BLaER1 treated with 17β-estradiol and CSF1 and Interleukin-3, amounts not matched to agents 10 nM and 100 nM (cell line): ENCODE measurements around the gene SAMD3.
"Not testable (repeated sequence)": the region's sequence is repeated elsewhere in the genome, so short reads cannot be mapped to it uniquely, and the experiment has no call there.

Experiments used
- H3K27ac ChIP-seq, 11 experiments: shearing (Covaris generic); formaldehyde crosslinking; 2 replicates each; pipeline ENCODE4 v1.8.1; 2022
- H3K27me3 ChIP-seq, 11 experiments: shearing (Covaris generic); formaldehyde crosslinking; 2 replicates each; pipeline ENCODE4 v1.8.1; 2022
- H3K36me3 ChIP-seq, 11 experiments: shearing (Covaris generic); formaldehyde crosslinking; 2 replicates each; pipeline ENCODE4 v1.8.1; 2022
- H3K4me1 ChIP-seq, 10 experiments: shearing (Covaris generic); formaldehyde crosslinking; 2 replicates each; pipeline ENCODE4 v1.8.1; 2022
- H3K4me2 ChIP-seq, 11 experiments: shearing (Covaris generic); formaldehyde crosslinking; 2 replicates each; pipeline ENCODE4 v1.8.1; 2022
- H3K4me3 ChIP-seq, 10 experiments: shearing (Covaris generic); formaldehyde crosslinking; 2 replicates each; pipeline ENCODE4 v1.8.1; 2022
- H3K9ac ChIP-seq, 11 experiments: shearing (Covaris generic); formaldehyde crosslinking; 2 replicates each; pipeline ENCODE4 v1.8.1; 2022
- H3K9me3 ChIP-seq, 11 experiments: shearing (Covaris generic); formaldehyde crosslinking; replicated peaks in 1 of 11; 2 replicates each; pipeline ENCODE4 v1.8.1; 2022
- H4K20me1 ChIP-seq, 11 experiments: shearing (Covaris generic); formaldehyde crosslinking; 2 replicates each; pipeline ENCODE4 v1.8.1; 2022
- Cebpa-rat ChIP-seq, 11 experiments: shearing (Covaris generic); IDR thresholded peaks; 2 replicates each; pipeline ENCODE4 v1.8.1; 2022

The SAMD3 gene

DNA sequence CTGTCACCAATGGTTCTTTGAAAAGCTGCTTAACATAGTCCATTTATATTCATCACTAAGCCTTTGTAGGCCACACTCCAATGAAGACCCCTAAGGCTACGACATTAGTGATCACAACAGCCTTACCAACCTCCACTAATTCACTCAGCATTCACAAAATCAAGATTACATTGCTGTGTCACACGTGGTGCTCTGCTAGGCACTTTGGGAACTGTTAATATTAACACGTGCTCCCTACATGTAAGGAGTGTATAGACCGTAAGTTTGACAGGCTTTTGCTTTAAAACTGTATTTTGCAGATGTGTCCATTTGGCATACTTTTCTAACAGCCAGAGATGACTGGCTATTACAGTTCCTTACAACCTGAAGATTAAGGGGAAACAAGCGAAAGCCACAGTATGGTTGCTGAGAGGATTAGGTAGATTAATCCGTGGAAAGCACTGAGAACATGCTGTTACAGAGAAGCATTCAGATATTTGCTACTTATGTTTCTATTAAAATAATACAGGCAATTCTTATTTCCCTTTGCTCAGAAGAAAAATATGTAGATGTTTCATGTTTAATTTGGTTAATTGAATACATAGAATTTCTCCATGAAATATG lies 69.7 kb downstream of the SAMD3 start:
- Histone ChIP-seq H3K27ac (no peak overlapping the region), H3K9ac (no peak overlapping the region), H3K36me3 (peaks cover 0 to 15% (median 3%) of the 10 kb centered on the region in 11 experiments; a peak in 7 of 22 replicates), H3K4me1 (no peaks in the 10 kb centered on the region), H3K27me3 (no peaks in the 10 kb centered on the region), H3K4me3 (no peak overlapping the region), H3K4me2 (no peak overlapping the region), H3K9me3 (peaks cover 0 to 1% (median 0%) of the 10 kb centered on the region in 11 experiments; a peak in 1 of 22 replicates), H4K20me1 (no peaks in the 10 kb centered on the region)
- no peak for TF ChIP-seq Cebpa-rat (IDR thresholded peaks at IDR 0.05)

DNA sequence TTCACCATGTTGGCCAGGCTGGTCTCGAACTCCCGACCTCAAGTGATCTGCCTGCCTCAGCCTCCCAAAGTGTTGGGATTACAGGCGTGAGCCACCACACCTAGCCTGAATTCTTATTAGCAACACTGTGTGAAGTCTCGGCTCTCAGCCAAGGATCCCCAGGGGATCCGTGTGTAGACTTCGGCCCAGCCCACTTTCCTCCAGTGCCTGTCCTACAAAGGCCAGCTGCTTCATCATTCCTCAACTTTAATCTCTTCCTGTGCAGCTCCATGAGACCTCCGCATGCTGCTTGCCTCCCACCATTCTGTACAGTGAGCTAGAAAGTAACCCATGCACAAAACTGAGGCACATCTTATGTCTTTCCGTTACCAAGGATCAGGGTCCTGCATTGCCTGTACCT lies 71.8 kb downstream of the SAMD3 start:
- H3K36me3 ChIP-seq: peaks cover 0 to 19% (median 7%) of the 10 kb centered on the region in 11 experiments; a peak in 7 of 22 replicates
- no peak overlapping the region for H3K27ac ChIP-seq
- no peaks in the 10 kb centered on the region for H4K20me1 ChIP-seq
- no peak for TF ChIP-seq Cebpa-rat (IDR thresholded peaks at IDR 0.05)
- no peak overlapping the region for H3K4me2 ChIP-seq
- no peaks in the 10 kb centered on the region for H3K27me3 ChIP-seq
- H3K9me3 ChIP-seq: no peaks in the 10 kb centered on the region
- no peak overlapping the region for H3K9ac ChIP-seq
- H3K4me1 ChIP-seq: no peaks in the 10 kb centered on the region
- no peak overlapping the region for H3K4me3 ChIP-seq

DNA sequence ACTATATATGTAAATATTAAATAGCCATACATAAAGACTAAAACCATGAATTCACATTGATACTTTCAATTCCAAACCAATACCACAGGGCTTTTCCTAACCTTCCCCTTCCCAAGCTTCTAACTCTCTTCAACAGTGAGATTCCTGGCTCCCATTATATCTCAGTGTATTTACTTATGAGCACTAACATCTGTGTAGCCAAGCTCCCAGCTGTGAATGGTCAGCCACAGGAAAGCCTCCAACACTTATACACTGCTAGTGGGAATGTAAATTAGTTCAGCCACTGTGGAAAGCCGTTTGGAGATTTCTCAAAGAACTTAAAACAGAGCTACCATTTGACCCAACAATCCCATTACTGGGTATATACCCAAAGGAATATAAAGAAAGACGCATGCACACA lies 73.7 kb downstream of the SAMD3 start:
- not testable (repeated sequence) for H3K9ac ChIP-seq, H3K27ac ChIP-seq, H3K9me3 ChIP-seq, H3K27me3 ChIP-seq, H4K20me1 ChIP-seq, H3K4me1 ChIP-seq, H3K4me3 ChIP-seq, H3K4me2 ChIP-seq
- H3K36me3 ChIP-seq: peaks cover 0 to 25% (median 8%) of the 10 kb centered on the region in 11 experiments; a peak in 11 of 22 replicates

DNA sequence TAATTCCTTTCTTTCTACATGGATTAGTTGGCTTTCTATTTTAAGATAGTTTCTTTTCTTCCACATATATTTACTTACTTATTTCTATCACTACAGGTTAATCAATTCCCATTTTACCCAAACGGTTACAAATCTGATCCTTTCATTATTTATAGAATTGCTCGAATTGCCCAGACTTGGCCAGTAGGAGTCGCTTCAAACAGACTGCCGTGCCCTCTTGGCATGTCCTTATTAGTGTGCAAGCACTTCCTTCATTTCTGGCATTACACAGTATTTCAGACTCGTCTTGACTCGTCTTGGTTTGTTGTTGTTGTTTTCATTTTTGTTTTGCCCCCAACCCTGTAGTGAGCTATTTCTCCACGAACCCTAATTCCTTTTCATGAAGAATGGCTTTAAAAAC lies 74.6 kb downstream of the SAMD3 start:
- H4K20me1 ChIP-seq: no peaks in the 10 kb centered on the region

DNA sequence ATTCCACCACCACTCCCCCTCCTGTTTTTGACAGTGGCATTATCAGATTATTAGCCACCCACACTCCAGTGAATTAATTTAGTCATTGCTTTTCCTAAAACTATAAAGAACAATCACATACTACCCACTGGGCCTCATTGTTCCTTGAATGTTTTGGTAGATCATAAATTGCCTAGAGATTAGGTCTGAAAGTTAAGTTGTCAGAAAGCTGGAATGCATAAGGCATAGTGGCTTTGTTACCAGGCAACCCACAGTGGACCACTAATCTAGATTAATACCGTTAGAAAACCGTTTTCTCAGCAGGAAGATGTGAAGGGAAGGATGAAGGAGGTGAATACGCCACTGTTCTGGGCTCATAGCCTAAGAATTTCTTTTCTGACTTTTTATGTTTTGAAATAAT lies 75.6 kb downstream of the SAMD3 start:
- peaks cover 11 to 44% (median 28%) of the 10 kb centered on the region in 11 experiments; a peak in 18 of 22 replicates for H3K36me3 ChIP-seq
- no peak overlapping the region for H3K27ac ChIP-seq
- TF ChIP-seq Cebpa-rat (IDR thresholded peaks at IDR 0.05): no peak
- no peaks in the 10 kb centered on the region for H4K20me1 ChIP-seq
- H3K9ac ChIP-seq: no peak overlapping the region
- no peaks in the 10 kb centered on the region for H3K9me3 ChIP-seq
- no peaks in the 10 kb centered on the region for H3K27me3 ChIP-seq
- no peaks in the 10 kb centered on the region for H3K4me1 ChIP-seq
- no peak overlapping the region for H3K4me2 ChIP-seq
- H3K4me3 ChIP-seq: no peak overlapping the region

More for the DNA sequence above, 74.6 kb downstream of the SAMD3 start:
- Histone ChIP-seq H3K9ac (no peak overlapping the region), H3K4me3 (no peak overlapping the region), H3K4me1 (no peaks in the 10 kb centered on the region), H3K36me3 (peaks cover 6 to 33% (median 17%) of the 10 kb centered on the region in 11 experiments; a peak in 15 of 22 replicates), H3K4me2 (no peak overlapping the region), H3K27me3 (no peaks in the 10 kb centered on the region), H3K27ac (no peak overlapping the region), H3K9me3 (no peaks in the 10 kb centered on the region)
- no peak for TF ChIP-seq Cebpa-rat (IDR thresholded peaks at IDR 0.05)

DNA sequence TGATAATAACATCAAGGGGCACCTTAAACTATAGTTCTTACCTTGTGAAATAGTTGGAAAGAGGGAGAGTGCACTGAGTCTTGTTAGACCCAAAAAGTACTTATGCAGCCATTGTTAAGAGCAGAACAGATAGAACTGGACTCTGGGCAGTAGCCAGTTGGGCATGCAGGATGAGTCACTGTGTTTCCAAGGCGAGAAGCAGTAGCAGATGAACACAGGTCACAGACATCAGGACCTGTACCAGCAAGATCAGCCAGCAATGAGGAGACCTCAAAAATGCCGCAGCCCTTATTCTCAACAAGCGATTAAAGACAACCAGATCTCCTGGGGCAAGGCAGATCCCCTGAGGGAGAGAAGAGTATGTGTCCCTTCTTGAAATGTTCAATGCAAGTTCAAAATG lies 79.0 kb downstream of the SAMD3 start:
- peaks cover 27 to 75% (median 46%) of the 10 kb centered on the region in 11 experiments; a peak in 21 of 22 replicates for H3K36me3 ChIP-seq
- TF ChIP-seq Cebpa-rat (IDR thresholded peaks at IDR 0.05): no peak
- peaks cover 0 to 8% (median 0%) of the 10 kb centered on the region in 10 experiments; a peak in 3 of 20 replicates for H3K4me1 ChIP-seq
- no peak overlapping the region for H3K9ac ChIP-seq
- H3K4me2 ChIP-seq: no peak overlapping the region
- no peaks in the 10 kb centered on the region for H4K20me1 ChIP-seq
- H3K4me3 ChIP-seq: no peak overlapping the region
- H3K27ac ChIP-seq: no peak overlapping the region
- no peaks in the 10 kb centered on the region for H3K9me3 ChIP-seq
- H3K27me3 ChIP-seq: no peaks in the 10 kb centered on the region

DNA sequence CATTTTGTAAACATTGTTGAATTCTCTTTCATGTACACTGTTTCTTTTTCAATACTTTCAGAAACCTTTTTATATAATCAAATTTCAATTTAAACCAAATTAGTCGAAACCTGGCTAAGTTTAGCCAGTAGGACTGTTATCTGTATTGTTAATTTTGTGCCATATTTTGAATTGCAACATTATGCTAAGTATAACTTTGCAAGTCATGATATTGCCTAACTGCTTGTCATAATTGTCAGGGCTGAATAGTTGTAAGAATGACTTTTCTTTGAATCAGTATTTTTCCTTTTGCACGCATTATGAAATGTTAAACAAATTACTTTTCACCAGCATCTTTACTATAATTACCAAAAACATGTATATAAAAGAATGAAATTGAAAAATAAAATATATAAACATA lies 82.7 kb downstream of the SAMD3 start:
- peaks cover 58 to 97% (median 78%) of the 10 kb centered on the region in 11 experiments for H3K36me3 ChIP-seq
- H3K9me3 ChIP-seq: 0 out of 22 replicates have a peak, but pooled peaks cover 0 to 4% (median 0%) of the 10 kb centered on the region in 11 experiments
- no peak overlapping the region for H3K4me3 ChIP-seq
- peak overlapping the region in 3 of 11 experiments; percentile 6 to 20 (median 10); a peak in 2 of 22 replicates for H3K4me2 ChIP-seq
- peak in 1 of 11 experiments; percentile 31; a peak in 1 of 22 replicates for TF ChIP-seq Cebpa-rat (IDR thresholded peaks at IDR 0.05)
- no peak overlapping the region for H3K9ac ChIP-seq
- H3K27me3 ChIP-seq: no peaks in the 10 kb centered on the region
- H4K20me1 ChIP-seq: no peaks in the 10 kb centered on the region
- H3K4me1 ChIP-seq: peaks cover 0 to 8% (median 0%) of the 10 kb centered on the region in 10 experiments; a peak in 3 of 20 replicates
- peak overlapping the region in 4 of 11 experiments; percentile 16 to 61 (median 50); a peak in 8 of 22 replicates for H3K27ac ChIP-seq

DNA sequence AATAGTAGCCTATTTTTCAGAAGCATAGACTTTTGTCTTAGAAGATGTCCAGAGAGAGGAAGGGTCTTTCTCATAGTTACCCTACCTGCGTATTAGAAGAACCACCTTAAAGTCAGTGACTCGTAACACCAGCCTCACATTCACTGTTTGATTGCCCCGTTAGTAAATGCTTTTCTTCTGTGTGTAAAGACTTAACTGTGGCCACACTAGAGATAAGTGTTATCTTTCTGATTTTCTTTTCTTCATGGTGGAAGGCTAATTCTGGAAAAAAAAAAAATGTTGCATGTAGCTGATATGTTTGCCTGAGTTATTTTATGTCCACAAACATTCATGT lies 83.9 kb downstream of the SAMD3 start:
- H3K4me3 ChIP-seq: no peak overlapping the region
- no peak for TF ChIP-seq Cebpa-rat (IDR thresholded peaks at IDR 0.05)

DNA sequence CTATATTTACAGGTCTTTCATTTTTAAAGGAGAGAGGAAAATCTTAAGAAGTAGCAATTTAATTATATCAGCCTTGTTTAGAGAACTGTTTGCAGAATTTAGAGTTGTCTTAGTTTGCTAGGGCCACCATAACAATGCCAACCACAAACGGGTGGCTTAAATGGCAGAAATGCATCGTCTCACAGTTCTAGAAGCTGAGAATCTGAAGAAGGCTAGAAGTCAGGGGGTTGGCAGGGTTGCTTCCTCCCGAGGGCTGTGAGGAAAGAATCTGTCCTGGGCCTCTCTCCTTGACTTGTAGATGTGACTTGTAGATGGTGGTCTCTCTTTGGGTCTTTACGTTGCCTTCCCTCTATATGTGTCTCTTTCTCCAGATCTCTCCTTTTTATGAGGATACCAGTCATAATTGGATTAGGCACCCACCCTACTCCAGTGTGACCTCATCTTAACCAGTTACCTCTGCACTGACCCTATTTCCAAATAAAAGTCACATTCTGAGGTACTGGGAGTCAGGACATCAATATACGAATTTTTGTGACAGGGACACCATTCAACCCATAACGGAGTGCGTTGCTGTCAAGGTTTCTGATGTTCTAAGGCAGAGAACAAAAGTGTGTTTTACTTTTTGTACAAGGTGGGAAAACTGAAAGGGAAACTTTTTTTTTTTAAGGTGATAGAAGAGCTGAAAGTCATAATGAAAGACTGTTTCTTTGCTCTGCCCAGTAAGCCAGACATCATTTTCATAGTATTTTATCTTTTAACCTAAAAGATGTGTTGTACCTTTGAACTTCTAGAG lies 84.4 kb downstream of the SAMD3 start:
- peaks cover 0 to 8% (median 0%) of the 10 kb centered on the region in 10 experiments; a peak in 3 of 20 replicates for H3K4me1 ChIP-seq
- H4K20me1 ChIP-seq: 0 out of 22 replicates have a peak, but pooled peaks cover 0 to 3% (median 0%) of the 10 kb centered on the region in 11 experiments

More for the DNA sequence above, 83.9 kb downstream of the SAMD3 start:
- Histone ChIP-seq H3K9me3 (0 out of 22 replicates have a peak, but pooled peaks cover 0 to 4% (median 0%) of the 10 kb centered on the region in 11 experiments), H3K27me3 (no peaks in the 10 kb centered on the region), H3K36me3 (peaks cover 64 to 99% (median 86%) of the 10 kb centered on the region in 11 experiments), H4K20me1 (no peaks in the 10 kb centered on the region), H3K27ac (no peak overlapping the region), H3K4me1 (peaks cover 0 to 8% (median 0%) of the 10 kb centered on the region in 10 experiments; a peak in 3 of 20 replicates), H3K9ac (no peak overlapping the region), H3K4me2 (no peak overlapping the region)

More for the DNA sequence above, 84.4 kb downstream of the SAMD3 start:
- no peak for TF ChIP-seq Cebpa-rat (IDR thresholded peaks at IDR 0.05)
- Histone ChIP-seq H3K4me2 (no peak overlapping the region), H3K36me3 (peaks cover 65 to 99% (median 84%) of the 10 kb centered on the region in 11 experiments), H3K27ac (no peak overlapping the region), H3K9me3 (0 out of 22 replicates have a peak, but pooled peaks cover 0 to 4% (median 0%) of the 10 kb centered on the region in 11 experiments), H3K27me3 (no peaks in the 10 kb centered on the region), H3K4me3 (no peak overlapping the region), H3K9ac (no peak overlapping the region)
